Measurements from ENCODE around the gene ELP4.
"Not testable (repeated sequence)": the region's sequence is repeated elsewhere in the genome, so short reads cannot be mapped to it uniquely, and the experiment has no call there.

Gene ELP4

GRCh38 chr11:31690041-31690440 lies 180.5 kb downstream of the ELP4 start:
- H4K91ac ChIP-seq (ENCODE audit: low read length): no peak overlapping the region
- H3K27ac ChIP-seq (ENCODE audit: low read length, poor library complexity, severe bottlenecking): no peak overlapping the region
- no peak overlapping the region for H2AK5ac ChIP-seq (ENCODE audit: low read length, severe bottlenecking)
- no peak overlapping the region for H2BK15ac ChIP-seq (ENCODE audit: low read depth, poor library complexity, severe bottlenecking)
- no peak overlapping the region for H2BK12ac ChIP-seq (ENCODE audit: low read length in 2 of 2)
- no peak overlapping the region for H2AFZ ChIP-seq (ENCODE audit: low read depth, low read length)
- H3K4me2 ChIP-seq (ENCODE audit: low read length, poor library complexity, severe bottlenecking): no peak overlapping the region
- no peak overlapping the region for H4K8ac ChIP-seq (ENCODE audit: low read length)
- H2BK120ac ChIP-seq (ENCODE audit: low read depth, low read length): no peak overlapping the region
- no peak for DNase-seq
- H3K27me3 ChIP-seq (ENCODE audit: control insufficient read depth in 1 of 2, insufficient read depth in 1 of 2, low read length in 2 of 2): no peaks in the 10 kb centered on the region
- WGBS: no CpG with 5 or more reads among the region's 2 CpGs
- no peak overlapping the region for H2BK5ac ChIP-seq (ENCODE audit: low read depth, low read length, poor library complexity, severe bottlenecking)
- H3K9me3 ChIP-seq (ENCODE audit: control insufficient read depth, low read length): no peaks in the 10 kb centered on the region
- no peak overlapping the region for H3K14ac ChIP-seq (ENCODE audit: low read length in 2 of 2)
- no peaks in the 10 kb centered on the region for H3K36me3 ChIP-seq (ENCODE audit: control insufficient read depth in 1 of 2, insufficient read depth in 2 of 2, low read depth in 1 of 2, low read length in 2 of 2)
- no peaks in the 10 kb centered on the region for H3K4me1 ChIP-seq (ENCODE audit: control insufficient read depth, insufficient read depth, low read depth, low read length)
- H3K9ac ChIP-seq (ENCODE audit: low read length): no peak overlapping the region
- H3K18ac ChIP-seq (ENCODE audit: low read depth in 1 of 2, low read length in 2 of 2): no peak overlapping the region
- no peaks in the 10 kb centered on the region for H3K79me1 ChIP-seq (replicated peaks; ENCODE audit: low read length, poor library complexity, severe bottlenecking)
- H3K4me3 ChIP-seq (ENCODE audit: insufficient read depth in 1 of 2, low read depth in 1 of 2, low read length in 2 of 2): no peak overlapping the region
- H3K23ac ChIP-seq (ENCODE audit: low read length in 2 of 2): no peak overlapping the region
- H3K4ac ChIP-seq (ENCODE audit: low read depth in 1 of 2, low read length in 2 of 2): no peak overlapping the region

- H2AK5ac ChIP-seq (ENCODE audit: low read length, severe bottlenecking): no peak overlapping the region
- no peak overlapping the region for H3K18ac ChIP-seq (ENCODE audit: low read depth in 1 of 2, low read length in 2 of 2)
- WGBS: no CpG with 5 or more reads among the region's 2 CpGs
- H3K4ac ChIP-seq (ENCODE audit: low read depth in 1 of 2, low read length in 2 of 2): no peak overlapping the region
- no peak overlapping the region for H4K91ac ChIP-seq (ENCODE audit: low read length)
- no peak overlapping the region for H3K4me2 ChIP-seq (ENCODE audit: low read length, poor library complexity, severe bottlenecking)
- no peak overlapping the region for H2BK5ac ChIP-seq (ENCODE audit: low read depth, low read length, poor library complexity, severe bottlenecking)
- H2BK15ac ChIP-seq (ENCODE audit: low read depth, poor library complexity, severe bottlenecking): no peak overlapping the region
- H4K8ac ChIP-seq (ENCODE audit: low read length): no peak overlapping the region
- no peak overlapping the region for H2AFZ ChIP-seq (ENCODE audit: low read depth, low read length)
- no peak for DNase-seq
- H2BK12ac ChIP-seq (ENCODE audit: low read length in 2 of 2): no peak overlapping the region
- no peaks in the 10 kb centered on the region for H3K9me3 ChIP-seq (ENCODE audit: control insufficient read depth, low read length)
- H3K27me3 ChIP-seq (ENCODE audit: control insufficient read depth in 1 of 2, insufficient read depth in 1 of 2, low read length in 2 of 2): no peaks in the 10 kb centered on the region
- no peak overlapping the region for H3K9ac ChIP-seq (ENCODE audit: low read length)
- no peak overlapping the region for H3K23ac ChIP-seq (ENCODE audit: low read length in 2 of 2)
- no peak overlapping the region for H3K4me3 ChIP-seq (ENCODE audit: insufficient read depth in 1 of 2, low read depth in 1 of 2, low read length in 2 of 2)
- H3K27ac ChIP-seq (ENCODE audit: low read length, poor library complexity, severe bottlenecking): no peak overlapping the region
- H2BK120ac ChIP-seq (ENCODE audit: low read depth, low read length): no peak overlapping the region
- H3K4me1 ChIP-seq (ENCODE audit: control insufficient read depth, insufficient read depth, low read depth, low read length): no peaks in the 10 kb centered on the region
- H3K14ac ChIP-seq (ENCODE audit: low read length in 2 of 2): no peak overlapping the region
- H3K79me1 ChIP-seq (replicated peaks; ENCODE audit: low read length, poor library complexity, severe bottlenecking): no peaks in the 10 kb centered on the region
- H3K36me3 ChIP-seq (ENCODE audit: control insufficient read depth in 1 of 2, insufficient read depth in 2 of 2, low read depth in 1 of 2, low read length in 2 of 2): no peaks in the 10 kb centered on the region
Observed at GRCh38 chr11:31690516-31690915, 180.9 kb downstream of the ELP4 start.

GRCh38 chr11:31692466-31692865 lies 182.9 kb downstream of the ELP4 start:
- H3K14ac ChIP-seq (ENCODE audit: low read length in 2 of 2): no peak overlapping the region
- no peak overlapping the region for H2AFZ ChIP-seq (ENCODE audit: low read depth, low read length)
- H2BK15ac ChIP-seq (ENCODE audit: low read depth, poor library complexity, severe bottlenecking): no peak overlapping the region
- H3K36me3 ChIP-seq (ENCODE audit: control insufficient read depth in 1 of 2, insufficient read depth in 2 of 2, low read depth in 1 of 2, low read length in 2 of 2): no peaks in the 10 kb centered on the region
- no peak overlapping the region for H3K27ac ChIP-seq (ENCODE audit: low read length, poor library complexity, severe bottlenecking)
- H3K9ac ChIP-seq (ENCODE audit: low read length): no peak overlapping the region
- no peak overlapping the region for H3K4ac ChIP-seq (ENCODE audit: low read depth in 1 of 2, low read length in 2 of 2)
- no peak overlapping the region for H4K91ac ChIP-seq (ENCODE audit: low read length)
- H3K27me3 ChIP-seq (ENCODE audit: control insufficient read depth in 1 of 2, insufficient read depth in 1 of 2, low read length in 2 of 2): no peaks in the 10 kb centered on the region
- H3K9me3 ChIP-seq (ENCODE audit: control insufficient read depth, low read length): no peaks in the 10 kb centered on the region
- H2AK5ac ChIP-seq (ENCODE audit: low read length, severe bottlenecking): no peak overlapping the region
- no peak overlapping the region for H4K8ac ChIP-seq (ENCODE audit: low read length)
- H3K4me2 ChIP-seq (ENCODE audit: low read length, poor library complexity, severe bottlenecking): no peak overlapping the region
- H3K23ac ChIP-seq (ENCODE audit: low read length in 2 of 2): no peak overlapping the region
- H3K4me1 ChIP-seq (ENCODE audit: control insufficient read depth, insufficient read depth, low read depth, low read length): no peaks in the 10 kb centered on the region
- no peak overlapping the region for H3K18ac ChIP-seq (ENCODE audit: low read depth in 1 of 2, low read length in 2 of 2)
- no peak overlapping the region for H2BK12ac ChIP-seq (ENCODE audit: low read length in 2 of 2)
- H2BK5ac ChIP-seq (ENCODE audit: low read depth, low read length, poor library complexity, severe bottlenecking): no peak overlapping the region
- WGBS: 84% methylated on average over 2 of the region's 2 CpGs
- no peak overlapping the region for H2BK120ac ChIP-seq (ENCODE audit: low read depth, low read length)
- no peak overlapping the region for H3K4me3 ChIP-seq (ENCODE audit: insufficient read depth in 1 of 2, low read depth in 1 of 2, low read length in 2 of 2)
- H3K79me1 ChIP-seq (replicated peaks; ENCODE audit: low read length, poor library complexity, severe bottlenecking): no peaks in the 10 kb centered on the region
- no peak for DNase-seq

GRCh38 chr11:31697049-31697448 lies 187.5 kb downstream of the ELP4 start:
- not testable (repeated sequence) for H2BK120ac ChIP-seq (ENCODE audit: low read depth, low read length); H3K4me2 ChIP-seq (ENCODE audit: low read length, poor library complexity, severe bottlenecking); H3K79me1 ChIP-seq (replicated peaks; ENCODE audit: low read length, poor library complexity, severe bottlenecking); H4K8ac ChIP-seq (ENCODE audit: low read length); H3K4ac ChIP-seq (ENCODE audit: low read depth in 1 of 2, low read length in 2 of 2); H3K9me3 ChIP-seq (ENCODE audit: control insufficient read depth, low read length); H3K9ac ChIP-seq (ENCODE audit: low read length); H3K27ac ChIP-seq (ENCODE audit: low read length, poor library complexity, severe bottlenecking); H2BK15ac ChIP-seq (ENCODE audit: low read depth, poor library complexity, severe bottlenecking); H2AFZ ChIP-seq (ENCODE audit: low read depth, low read length); H3K4me3 ChIP-seq (ENCODE audit: insufficient read depth in 1 of 2, low read depth in 1 of 2, low read length in 2 of 2); H3K14ac ChIP-seq (ENCODE audit: low read length in 2 of 2); H3K4me1 ChIP-seq (ENCODE audit: control insufficient read depth, insufficient read depth, low read depth, low read length); H3K27me3 ChIP-seq (ENCODE audit: control insufficient read depth in 1 of 2, insufficient read depth in 1 of 2, low read length in 2 of 2); H2AK5ac ChIP-seq (ENCODE audit: low read length, severe bottlenecking); DNase-seq; H3K23ac ChIP-seq (ENCODE audit: low read length in 2 of 2); H2BK5ac ChIP-seq (ENCODE audit: low read depth, low read length, poor library complexity, severe bottlenecking); H3K18ac ChIP-seq (ENCODE audit: low read depth in 1 of 2, low read length in 2 of 2); H2BK12ac ChIP-seq (ENCODE audit: low read length in 2 of 2); H3K36me3 ChIP-seq (ENCODE audit: control insufficient read depth in 1 of 2, insufficient read depth in 2 of 2, low read depth in 1 of 2, low read length in 2 of 2); H4K91ac ChIP-seq (ENCODE audit: low read length)
- WGBS: no CpG with 5 or more reads among the region's 1 CpG

Data from mesenchymal stem cell (in vitro differentiated cells and primary cell).